ENCODE measurements around the gene POLR3B.
"Not testable (repeated sequence)": the region's sequence is repeated elsewhere in the genome, so short reads cannot be mapped to it uniquely, and the experiment has no call there.

The POLR3B gene

DNA sequence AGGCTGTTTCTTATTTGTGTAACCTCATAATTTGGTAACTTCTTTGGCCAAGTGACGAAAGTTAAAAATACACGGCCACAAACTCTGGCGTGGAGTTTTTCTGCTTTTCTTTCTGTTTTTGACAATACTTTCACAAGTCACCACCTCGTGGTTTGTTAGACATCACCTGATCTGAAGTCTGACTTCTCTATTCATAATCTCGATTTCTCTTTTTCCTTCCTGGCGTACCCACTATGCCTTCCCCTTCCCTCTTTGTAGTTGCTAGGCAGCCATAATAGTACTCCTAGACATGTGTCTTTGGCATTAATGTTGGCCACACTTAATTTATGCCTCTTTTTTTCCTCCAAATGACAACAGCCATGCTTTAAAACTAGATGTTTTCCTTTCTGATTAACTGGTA, 97.6 kb downstream of the POLR3B start:
- H3K9me3 ChIP-seq (ENCODE audit: control insufficient read depth, low read length): no peaks in the 10 kb centered on the region
- H3K9ac ChIP-seq (ENCODE audit: low read length): no peak overlapping the region
- H3K36me3 ChIP-seq (ENCODE audit: control insufficient read depth, insufficient read depth, low read length): no peaks in the 10 kb centered on the region
- H3K4me3 ChIP-seq (ENCODE audit: low read length): no peak overlapping the region
- no peaks in the 10 kb centered on the region for H3K4me1 ChIP-seq (ENCODE audit: control insufficient read depth, insufficient read depth, low read length)
- H3K27me3 ChIP-seq (ENCODE audit: control insufficient read depth, insufficient read depth, low read length): no peaks in the 10 kb centered on the region

DNA sequence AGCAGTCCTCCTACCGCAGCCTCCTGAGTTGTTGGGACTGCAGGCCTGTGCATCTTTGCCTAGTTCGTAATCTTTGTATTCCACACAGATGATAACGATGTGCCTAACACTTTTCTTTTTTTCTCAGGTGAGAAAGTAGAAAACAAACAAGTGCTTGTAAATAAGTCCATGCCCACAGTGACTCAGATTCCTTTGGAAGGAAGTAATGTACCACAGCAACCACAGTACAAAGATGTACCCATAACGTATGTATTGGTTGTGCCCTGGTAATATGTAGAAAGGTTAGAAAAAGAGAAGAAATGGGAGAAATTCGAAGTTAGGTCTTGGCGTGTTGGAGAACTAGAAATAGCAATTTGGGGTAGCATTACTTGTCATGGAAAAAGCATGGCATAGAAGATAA, 101.6 kb downstream of the POLR3B start:
- Histone ChIP-seq H3K36me3 (ENCODE audit: control insufficient read depth, insufficient read depth, low read length) (no peaks in the 10 kb centered on the region), H3K4me1 (ENCODE audit: control insufficient read depth, insufficient read depth, low read length) (no peaks in the 10 kb centered on the region), H3K4me3 (ENCODE audit: low read length) (no peak overlapping the region), H3K27me3 (ENCODE audit: control insufficient read depth, insufficient read depth, low read length) (no peaks in the 10 kb centered on the region), H3K9me3 (ENCODE audit: control insufficient read depth, low read length) (no peaks in the 10 kb centered on the region), H3K9ac (ENCODE audit: low read length) (no peak overlapping the region)

DNA sequence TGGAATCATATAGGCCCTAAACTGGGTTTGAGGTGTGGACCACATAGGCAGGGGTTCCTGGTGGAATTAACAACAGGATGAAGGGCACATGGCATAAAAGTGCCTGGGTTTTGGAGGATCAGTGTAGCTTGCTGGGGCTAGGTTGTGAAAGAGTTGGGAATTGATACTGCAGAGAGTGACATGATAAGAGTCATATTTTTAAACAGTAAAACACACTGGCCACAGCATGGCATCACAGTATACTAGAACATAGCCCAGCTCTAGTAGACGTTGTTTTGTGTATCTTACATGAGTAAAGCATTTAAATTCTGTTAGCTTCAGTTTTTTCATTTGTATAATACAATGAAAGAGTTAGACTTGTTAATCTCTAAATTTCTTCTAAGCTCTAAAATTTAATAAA, 102.0 kb downstream of the POLR3B start:
- no peaks in the 10 kb centered on the region for H3K4me1 ChIP-seq (ENCODE audit: control insufficient read depth, insufficient read depth, low read length)
- no peaks in the 10 kb centered on the region for H3K9me3 ChIP-seq (ENCODE audit: control insufficient read depth, low read length)
- no peaks in the 10 kb centered on the region for H3K36me3 ChIP-seq (ENCODE audit: control insufficient read depth, insufficient read depth, low read length)
- no peaks in the 10 kb centered on the region for H3K27me3 ChIP-seq (ENCODE audit: control insufficient read depth, insufficient read depth, low read length)
- no peak overlapping the region for H3K9ac ChIP-seq (ENCODE audit: low read length)
- H3K4me3 ChIP-seq (ENCODE audit: low read length): no peak overlapping the region

DNA sequence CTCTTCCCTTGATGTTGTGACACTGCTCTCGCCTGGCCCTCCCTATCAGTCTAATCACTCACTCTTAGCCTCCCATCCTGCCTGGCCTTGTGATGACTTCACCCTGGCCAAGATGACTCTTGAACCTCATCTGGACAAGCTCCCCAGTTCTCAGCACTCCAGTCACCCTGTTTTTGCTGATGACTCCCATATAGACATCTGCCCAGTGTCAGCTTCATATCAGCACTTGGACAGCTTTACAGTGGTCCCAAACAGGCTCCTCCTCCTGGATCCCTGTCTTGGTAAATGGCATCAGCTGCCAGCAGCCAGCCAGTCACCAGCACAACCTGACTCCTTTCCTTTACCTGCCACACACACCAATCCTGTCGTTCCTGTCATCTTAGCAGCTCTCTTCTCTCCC, 104.2 kb downstream of the POLR3B start:
- Histone ChIP-seq H3K27me3 (ENCODE audit: control insufficient read depth, insufficient read depth, low read length) (no peaks in the 10 kb centered on the region), H3K4me1 (ENCODE audit: control insufficient read depth, insufficient read depth, low read length) (no peaks in the 10 kb centered on the region), H3K9ac (ENCODE audit: low read length) (no peak overlapping the region), H3K4me3 (ENCODE audit: low read length) (no peak overlapping the region), H3K36me3 (ENCODE audit: control insufficient read depth, insufficient read depth, low read length) (no peaks in the 10 kb centered on the region), H3K9me3 (ENCODE audit: control insufficient read depth, low read length) (no peaks in the 10 kb centered on the region)

DNA sequence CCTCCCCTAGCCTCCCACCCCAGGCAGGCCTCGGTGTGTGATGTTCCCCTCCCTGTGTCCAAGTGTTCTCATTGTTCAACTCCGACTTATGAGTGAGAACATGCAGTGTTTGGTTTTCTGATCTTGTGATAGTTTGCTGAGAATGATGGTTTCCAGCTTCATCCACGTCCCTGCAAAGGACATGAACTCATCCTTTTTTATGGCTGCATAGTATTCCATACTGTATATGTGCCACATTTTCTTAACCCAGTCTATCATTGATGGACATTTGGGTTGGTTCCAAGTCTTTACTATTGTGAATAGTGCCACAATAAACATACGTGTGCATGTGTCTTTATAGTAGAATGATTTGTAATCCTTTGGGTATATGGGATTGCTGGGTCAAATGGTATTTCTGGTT, 108.1 kb downstream of the POLR3B start:
- H3K4me3 ChIP-seq (ENCODE audit: low read length); H3K9me3 ChIP-seq (ENCODE audit: control insufficient read depth, low read length); H3K4me1 ChIP-seq (ENCODE audit: control insufficient read depth, insufficient read depth, low read length); H3K27me3 ChIP-seq (ENCODE audit: control insufficient read depth, insufficient read depth, low read length); H3K36me3 ChIP-seq (ENCODE audit: control insufficient read depth, insufficient read depth, low read length); H3K9ac ChIP-seq (ENCODE audit: low read length): not testable (repeated sequence)

DNA sequence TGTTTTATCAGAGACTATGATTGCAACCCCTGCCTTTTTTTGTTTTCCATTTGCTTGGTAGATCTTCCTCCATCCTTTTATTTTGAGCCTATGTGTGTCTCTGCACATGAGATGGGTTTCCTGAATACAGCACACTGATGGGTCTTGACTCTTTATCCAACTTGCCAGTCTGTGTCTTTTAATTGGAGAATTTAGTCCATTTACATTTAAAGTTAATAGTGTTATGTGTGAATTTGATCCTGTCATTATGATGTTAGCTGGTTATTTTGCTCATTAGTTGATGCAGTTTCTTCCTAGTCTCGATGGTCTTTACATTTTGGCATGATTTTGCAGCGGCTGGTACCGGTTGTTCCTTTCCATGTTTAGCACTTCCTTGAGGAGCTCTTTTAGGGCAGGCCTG, 118.1 kb downstream of the POLR3B start:
- not testable (repeated sequence) for H3K9ac ChIP-seq (ENCODE audit: low read length); H3K4me1 ChIP-seq (ENCODE audit: control insufficient read depth, insufficient read depth, low read length); H3K4me3 ChIP-seq (ENCODE audit: low read length); H3K27me3 ChIP-seq (ENCODE audit: control insufficient read depth, insufficient read depth, low read length); H3K9me3 ChIP-seq (ENCODE audit: control insufficient read depth, low read length); H3K36me3 ChIP-seq (ENCODE audit: control insufficient read depth, insufficient read depth, low read length)

DNA sequence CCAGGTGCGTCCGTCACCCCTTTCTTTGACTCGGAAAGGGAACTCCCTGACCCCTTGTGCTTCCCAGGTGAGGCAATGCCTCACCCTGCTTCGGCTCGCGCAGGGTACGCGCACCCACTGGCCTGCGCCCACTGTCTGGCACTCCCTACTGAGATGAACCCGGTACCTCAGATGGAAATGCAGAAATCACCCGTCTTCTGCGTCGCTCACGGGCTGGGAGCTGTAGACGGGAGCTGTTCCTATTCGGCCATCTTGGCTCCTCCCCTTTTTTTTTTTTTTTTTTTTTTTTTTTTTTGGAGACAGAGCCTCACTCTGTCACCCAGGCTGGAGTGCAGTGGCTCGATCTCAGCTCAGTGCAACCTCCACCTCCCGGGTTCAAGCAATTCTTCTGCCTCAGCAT, 120.1 kb downstream of the POLR3B start:
- not testable (repeated sequence) for H3K4me3 ChIP-seq (ENCODE audit: low read length); H3K27me3 ChIP-seq (ENCODE audit: control insufficient read depth, insufficient read depth, low read length); H3K36me3 ChIP-seq (ENCODE audit: control insufficient read depth, insufficient read depth, low read length); H3K9me3 ChIP-seq (ENCODE audit: control insufficient read depth, low read length); H3K4me1 ChIP-seq (ENCODE audit: control insufficient read depth, insufficient read depth, low read length); H3K9ac ChIP-seq (ENCODE audit: low read length)

DNA sequence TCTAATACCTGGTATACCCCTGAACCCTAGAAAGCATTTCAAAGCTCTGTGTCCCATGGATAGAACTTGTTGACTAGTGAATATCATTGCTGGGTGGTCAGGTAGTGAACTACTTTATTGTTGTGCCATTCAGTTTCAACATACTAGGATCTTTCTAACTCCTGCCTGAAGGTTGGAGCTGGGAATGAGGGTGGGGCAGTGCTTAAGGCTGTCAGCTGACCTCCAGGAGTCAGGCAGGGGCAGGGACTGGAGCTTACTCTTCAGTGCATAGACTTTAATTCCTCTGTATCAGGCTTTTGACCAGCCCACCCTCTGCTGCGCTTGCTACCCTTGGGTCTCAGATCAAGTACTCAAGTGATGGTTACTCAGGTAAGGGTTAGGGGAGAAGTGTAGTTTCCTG, 122.7 kb downstream of the POLR3B start:
- Histone ChIP-seq H3K36me3 (ENCODE audit: control insufficient read depth, insufficient read depth, low read length) (no peaks in the 10 kb centered on the region), H3K4me3 (ENCODE audit: low read length) (no peak overlapping the region), H3K27me3 (ENCODE audit: control insufficient read depth, insufficient read depth, low read length) (no peaks in the 10 kb centered on the region), H3K4me1 (ENCODE audit: control insufficient read depth, insufficient read depth, low read length) (no peaks in the 10 kb centered on the region), H3K9me3 (ENCODE audit: control insufficient read depth, low read length) (no peaks in the 10 kb centered on the region), H3K9ac (ENCODE audit: low read length) (no peak overlapping the region)

DNA sequence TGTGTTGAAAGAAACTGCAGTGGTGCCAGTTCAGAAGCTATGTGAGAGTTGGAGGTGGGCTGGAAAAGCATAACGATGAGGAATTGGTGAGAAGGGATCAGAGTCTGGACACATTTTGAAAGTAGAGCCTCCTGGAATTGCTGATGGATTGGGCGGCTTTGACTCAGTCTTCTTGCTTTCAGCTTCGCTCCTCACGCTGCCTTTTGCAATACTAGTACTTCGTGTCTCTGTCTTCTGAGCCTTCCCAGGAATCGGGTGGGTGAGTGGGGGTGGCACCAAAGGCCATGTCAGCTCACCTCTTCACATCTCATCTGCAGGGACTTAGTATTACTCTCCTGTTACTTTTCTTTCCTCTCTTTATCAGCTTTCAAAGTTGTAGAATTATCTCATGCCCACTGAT, 123.7 kb downstream of the POLR3B start:
- Histone ChIP-seq H3K4me1 (ENCODE audit: control insufficient read depth, insufficient read depth, low read length) (no peaks in the 10 kb centered on the region), H3K36me3 (ENCODE audit: control insufficient read depth, insufficient read depth, low read length) (no peaks in the 10 kb centered on the region), H3K9ac (ENCODE audit: low read length) (no peak overlapping the region), H3K4me3 (ENCODE audit: low read length) (no peak overlapping the region), H3K27me3 (ENCODE audit: control insufficient read depth, insufficient read depth, low read length) (no peaks in the 10 kb centered on the region), H3K9me3 (ENCODE audit: control insufficient read depth, low read length) (no peaks in the 10 kb centered on the region)

DNA sequence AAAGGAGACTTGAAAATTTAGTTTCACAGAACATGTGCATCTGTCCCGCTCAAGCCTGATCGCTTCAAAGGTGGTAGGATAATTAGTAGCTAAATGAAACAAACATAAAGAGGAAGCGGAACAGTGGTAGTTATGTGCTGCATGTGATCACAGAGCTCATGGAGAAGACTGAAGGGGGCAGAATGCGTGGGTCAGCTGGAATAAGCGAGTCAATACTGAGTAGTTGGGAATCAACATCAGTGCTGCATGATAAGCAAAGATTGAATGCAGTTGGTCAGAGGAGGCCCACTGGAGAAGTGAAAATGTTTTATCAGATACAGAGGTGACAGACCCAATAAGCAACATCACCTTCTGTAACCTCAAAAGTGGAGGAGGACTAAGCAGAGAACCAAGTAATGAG, 130.1 kb downstream of the POLR3B start:
- no peak overlapping the region for H3K4me3 ChIP-seq (ENCODE audit: low read length)
- H3K36me3 ChIP-seq (ENCODE audit: control insufficient read depth, insufficient read depth, low read length): no peaks in the 10 kb centered on the region
- H3K27me3 ChIP-seq (ENCODE audit: control insufficient read depth, insufficient read depth, low read length): no peaks in the 10 kb centered on the region
- no peak overlapping the region for H3K9ac ChIP-seq (ENCODE audit: low read length)
- no peaks in the 10 kb centered on the region for H3K9me3 ChIP-seq (ENCODE audit: control insufficient read depth, low read length)
- no peaks in the 10 kb centered on the region for H3K4me1 ChIP-seq (ENCODE audit: control insufficient read depth, insufficient read depth, low read length)

DNA sequence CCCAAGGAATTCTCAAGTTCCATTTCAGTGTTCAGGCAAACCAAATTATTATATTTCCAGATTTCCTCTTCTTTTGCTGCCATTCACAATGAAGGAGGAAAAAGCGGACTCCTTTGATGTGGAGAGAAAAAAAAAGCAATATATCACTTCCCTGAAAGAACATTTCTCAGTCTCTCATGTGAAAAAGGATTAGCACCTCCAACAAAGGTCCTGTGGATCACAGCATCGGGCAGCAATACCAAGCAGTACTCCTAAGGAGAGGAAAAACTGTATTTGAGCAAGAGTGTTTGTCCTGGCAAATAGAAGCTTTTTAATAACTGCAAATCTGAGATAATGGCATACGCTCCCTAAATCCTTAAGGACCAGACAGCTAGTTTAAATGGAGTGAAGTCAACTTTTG, 131.3 kb downstream of the POLR3B start:
- Histone ChIP-seq H3K4me3 (ENCODE audit: low read length) (no peak overlapping the region), H3K36me3 (ENCODE audit: control insufficient read depth, insufficient read depth, low read length) (no peaks in the 10 kb centered on the region), H3K9ac (ENCODE audit: low read length) (no peak overlapping the region), H3K9me3 (ENCODE audit: control insufficient read depth, low read length) (no peaks in the 10 kb centered on the region), H3K4me1 (ENCODE audit: control insufficient read depth, insufficient read depth, low read length) (no peaks in the 10 kb centered on the region), H3K27me3 (ENCODE audit: control insufficient read depth, insufficient read depth, low read length) (no peaks in the 10 kb centered on the region)

DNA sequence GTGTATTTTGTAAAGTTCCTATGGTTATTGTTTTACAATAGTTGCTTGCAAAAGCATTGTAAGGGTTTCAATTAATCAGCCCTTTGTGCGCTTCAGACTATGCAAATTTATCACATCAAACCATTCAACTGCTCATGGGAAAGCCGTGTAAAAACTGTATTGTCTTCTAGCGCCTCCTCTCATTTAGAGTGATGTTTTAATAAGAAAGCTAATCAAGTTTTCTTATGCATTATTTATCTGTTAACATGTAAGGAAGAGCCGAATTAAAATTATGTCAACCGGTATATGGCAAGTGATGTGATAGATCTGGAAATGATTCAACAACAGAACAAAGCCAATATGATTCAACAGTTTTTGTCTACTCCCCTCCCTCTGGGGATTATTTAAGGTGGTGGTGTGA, 132.7 kb downstream of the POLR3B start:
- Histone ChIP-seq H3K36me3 (ENCODE audit: control insufficient read depth, insufficient read depth, low read length) (no peaks in the 10 kb centered on the region), H3K4me3 (ENCODE audit: low read length) (no peak overlapping the region), H3K9ac (ENCODE audit: low read length) (no peak overlapping the region), H3K9me3 (ENCODE audit: control insufficient read depth, low read length) (no peaks in the 10 kb centered on the region), H3K4me1 (ENCODE audit: control insufficient read depth, insufficient read depth, low read length) (no peaks in the 10 kb centered on the region), H3K27me3 (ENCODE audit: control insufficient read depth, insufficient read depth, low read length) (no peaks in the 10 kb centered on the region)

DNA sequence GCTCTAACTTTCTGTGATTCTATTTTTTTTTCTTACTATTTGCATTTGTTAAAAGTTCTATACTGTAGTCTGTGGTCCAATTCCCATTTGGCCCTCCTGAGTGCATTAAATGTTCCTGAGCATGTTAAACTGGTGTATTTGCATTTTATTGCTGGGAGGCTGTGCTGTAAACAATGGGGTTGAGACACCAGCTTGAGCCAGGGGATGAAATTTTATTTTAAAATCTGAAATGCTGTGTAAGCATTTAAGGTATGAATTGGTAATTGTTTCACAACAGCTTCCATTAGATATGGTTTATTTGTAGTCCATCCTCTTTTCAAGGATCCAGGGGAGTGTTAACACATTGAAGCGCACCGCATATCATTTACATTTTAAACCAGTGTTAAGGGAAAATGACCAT, 135.3 kb downstream of the POLR3B start:
- Histone ChIP-seq H3K4me3 (ENCODE audit: low read length) (no peak overlapping the region), H3K4me1 (ENCODE audit: control insufficient read depth, insufficient read depth, low read length) (no peaks in the 10 kb centered on the region), H3K9me3 (ENCODE audit: control insufficient read depth, low read length) (no peaks in the 10 kb centered on the region), H3K9ac (ENCODE audit: low read length) (no peak overlapping the region), H3K27me3 (ENCODE audit: control insufficient read depth, insufficient read depth, low read length) (no peaks in the 10 kb centered on the region), H3K36me3 (ENCODE audit: control insufficient read depth, insufficient read depth, low read length) (peaks cover 8% of the 10 kb centered on the region)
